SHP77 treated with DMSO at 0.1 percent for 48 hours (cell line): Measurements from ENCODE around the gene TMEM221.

Experiments
- DNase-seq: peaks from one replicate; lab custom pipeline; 2025; lab: John Stamatoyannopoulos, UW

Gene TMEM221

DNA sequence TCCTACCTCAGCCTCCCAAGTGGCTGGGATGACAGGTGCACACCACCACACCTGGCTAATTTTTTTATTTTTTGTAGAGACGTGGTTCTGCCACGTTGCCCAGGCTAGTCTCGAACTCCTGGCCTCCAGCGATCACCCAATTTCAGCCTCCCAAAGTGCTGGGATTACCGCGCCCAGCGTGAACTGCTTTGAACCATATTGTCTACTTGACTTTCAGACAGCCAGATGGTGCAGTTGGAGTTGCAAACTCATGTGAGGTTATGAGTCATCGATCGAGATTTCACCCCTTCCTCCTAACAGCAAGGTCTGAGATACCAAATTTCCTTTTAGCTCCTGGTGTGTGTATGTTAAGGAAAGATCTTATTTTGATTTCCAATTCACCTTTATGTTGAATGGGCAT lies 24.6 kb upstream of the TMEM221 start:
- no peak for DNase-seq

DNA sequence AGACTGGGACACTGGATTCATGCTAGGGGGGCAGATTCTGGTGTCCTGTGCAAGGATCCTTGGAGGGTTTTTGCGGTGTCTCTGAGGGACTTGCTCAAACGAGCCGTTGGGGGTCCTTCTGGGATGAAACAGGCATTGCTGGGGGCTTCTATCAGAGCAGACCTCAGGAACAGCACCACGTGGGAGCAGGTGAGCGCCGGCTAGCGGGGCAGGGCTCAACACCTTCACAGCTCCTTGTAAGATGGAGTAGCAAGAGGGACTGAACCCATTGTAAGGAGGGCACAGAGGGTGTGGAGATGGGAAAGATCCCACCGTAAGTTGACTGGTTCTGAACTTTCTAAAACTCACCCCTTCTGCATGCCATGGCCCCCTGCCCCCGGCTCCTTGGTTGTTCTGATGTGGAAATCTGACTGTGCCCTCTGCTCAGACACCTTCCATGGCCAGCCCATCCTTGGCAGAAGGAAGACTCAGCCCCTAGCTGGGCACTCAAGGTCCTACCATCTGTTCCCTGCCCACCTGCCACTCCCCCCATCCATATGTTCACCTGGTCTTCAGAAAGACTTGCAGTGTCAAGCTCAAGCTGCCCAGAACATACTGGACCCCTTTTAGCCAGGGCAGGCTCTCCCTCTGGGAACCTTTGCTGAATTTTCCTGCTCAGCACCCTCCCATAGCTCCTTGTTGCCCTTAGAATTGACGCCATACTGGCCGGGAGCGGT lies 23.1 kb upstream of the TMEM221 start:
- no peak for DNase-seq

DNA sequence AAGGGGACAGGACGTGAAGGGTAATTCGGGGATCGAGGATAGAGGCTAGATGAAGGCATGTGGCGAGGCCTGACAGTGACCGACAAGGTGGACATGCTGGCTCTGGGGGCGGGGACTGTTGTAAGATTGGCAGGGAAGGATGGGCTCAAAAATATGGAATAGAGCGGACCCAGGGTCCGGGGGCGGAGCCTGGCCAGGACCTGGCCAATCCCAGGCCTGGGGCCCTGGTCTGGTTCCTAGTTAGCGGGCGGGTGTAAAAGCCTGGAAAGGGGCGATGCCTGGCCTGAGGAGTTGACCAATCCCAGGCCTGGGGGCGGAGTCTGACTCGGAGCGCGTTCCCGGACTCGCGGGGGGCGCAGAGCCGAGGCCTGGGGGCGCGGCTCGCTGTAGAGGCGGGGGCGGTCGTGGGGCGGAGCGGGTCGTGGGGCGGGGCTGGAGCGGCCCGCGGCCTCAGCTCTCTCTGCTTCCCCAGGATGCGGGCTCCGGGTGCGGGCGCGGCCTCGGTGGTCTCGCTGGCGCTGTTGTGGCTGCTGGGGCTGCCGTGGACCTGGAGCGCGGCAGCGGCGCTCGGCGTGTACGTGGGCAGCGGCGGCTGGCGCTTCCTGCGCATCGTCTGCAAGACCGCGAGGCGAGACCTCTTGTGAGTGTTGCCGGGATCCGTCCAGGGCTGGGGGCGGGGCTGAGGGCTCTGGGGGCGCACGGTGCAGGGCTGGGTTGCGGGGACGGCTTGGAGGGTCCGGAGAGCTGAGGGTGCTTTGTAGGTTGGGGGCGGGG lies 21.8 kb upstream of the TMEM221 start, which contains the start of gene SLC27A1:
SLC27A1 (plus strand) TSS at position 457 of the 774 bp plus-strand sequence; CDS start at position 474, 17 bp downstream.
- DNase-seq: peak; percentile 93

DNA sequence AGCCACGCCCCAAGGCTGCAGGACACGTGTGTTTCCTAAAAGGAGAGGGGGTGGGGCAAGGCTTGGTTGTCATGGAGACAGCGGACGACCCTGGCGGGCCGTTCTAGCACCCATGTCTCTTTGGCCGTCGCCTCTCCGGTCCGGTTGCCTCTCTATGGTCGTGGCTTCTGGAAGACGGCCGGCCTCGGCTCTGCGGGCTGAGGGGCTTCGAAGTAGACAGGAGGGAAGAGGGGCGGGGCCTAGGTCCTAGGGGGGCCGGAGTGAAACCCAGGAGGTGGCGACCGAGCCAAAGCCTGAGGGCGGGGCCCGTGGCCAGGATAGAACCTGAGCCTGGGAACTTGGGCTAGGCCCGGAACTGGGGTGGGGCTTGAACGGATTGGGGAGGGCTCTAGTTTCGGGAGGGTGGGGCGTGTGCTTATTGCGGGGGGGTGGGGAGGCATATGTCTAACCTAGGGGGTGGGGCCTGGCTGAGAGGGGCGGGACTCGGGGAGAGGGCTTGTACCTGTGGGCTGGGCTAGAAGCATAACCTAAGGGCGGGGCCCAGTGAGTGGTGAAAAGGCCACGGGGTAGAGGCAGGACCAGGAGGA lies 21.1 kb upstream of the TMEM221 start:
- peak; percentile 84 for DNase-seq

DNA sequence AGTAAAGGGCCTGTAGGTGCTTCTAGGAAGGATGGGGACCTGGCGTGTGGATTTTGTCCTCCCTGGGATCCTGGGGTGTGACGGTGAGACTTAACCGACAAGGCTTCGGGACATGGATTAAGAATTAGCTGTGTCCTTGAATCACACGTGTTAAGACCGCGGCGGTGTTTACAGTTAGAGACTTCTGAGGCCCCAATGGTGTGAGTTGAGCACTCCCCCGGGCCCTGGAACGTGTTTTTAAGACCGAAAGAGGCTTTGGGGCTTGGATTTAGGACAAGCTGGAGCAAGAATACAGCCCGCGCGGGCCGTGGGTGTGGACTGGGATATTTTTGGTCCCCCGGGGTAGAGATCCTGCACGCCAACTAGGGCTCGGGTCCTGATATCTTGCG lies 20.6 kb upstream of the TMEM221 start:
- no peak for DNase-seq

DNA sequence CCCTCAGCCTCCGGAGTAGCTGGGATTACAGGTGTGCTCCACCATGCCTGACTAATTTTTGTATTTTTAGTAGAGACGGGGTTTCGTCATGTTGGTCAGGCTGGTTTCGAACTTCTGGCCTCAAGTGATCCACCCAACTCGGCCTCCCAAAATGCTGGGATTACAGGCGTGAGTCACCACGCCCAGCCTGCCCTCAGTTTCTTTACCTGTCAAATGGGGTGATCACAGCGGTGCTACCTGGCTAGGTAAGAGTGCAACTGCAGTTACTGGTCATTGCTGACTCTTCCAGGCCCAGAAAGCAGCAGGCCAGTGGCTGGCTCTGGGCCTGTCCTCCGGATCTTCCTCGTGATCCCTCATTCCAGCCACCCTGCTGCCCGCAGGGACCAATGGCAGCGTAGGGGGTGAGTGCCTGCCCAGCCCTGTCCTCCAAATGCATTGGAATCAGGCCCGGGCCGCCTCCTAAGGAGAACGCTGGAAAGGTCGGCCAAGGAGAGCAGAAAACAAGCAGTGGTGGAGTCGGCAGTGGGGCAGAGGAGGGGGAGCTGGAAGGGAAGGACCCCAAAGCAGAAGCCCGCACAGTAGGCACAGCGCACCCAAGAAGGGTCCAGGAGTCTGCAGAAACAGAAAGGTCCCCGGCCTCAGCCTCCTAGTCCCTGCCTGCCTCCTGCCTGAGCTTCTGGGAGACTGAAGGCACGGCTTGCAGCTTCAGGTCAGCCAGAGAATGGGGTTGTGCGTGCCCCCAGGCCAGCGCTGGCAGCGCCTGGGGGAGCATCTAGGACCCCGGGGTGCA lies 20.0 kb upstream of the TMEM221 start:
- no peak for DNase-seq

DNA sequence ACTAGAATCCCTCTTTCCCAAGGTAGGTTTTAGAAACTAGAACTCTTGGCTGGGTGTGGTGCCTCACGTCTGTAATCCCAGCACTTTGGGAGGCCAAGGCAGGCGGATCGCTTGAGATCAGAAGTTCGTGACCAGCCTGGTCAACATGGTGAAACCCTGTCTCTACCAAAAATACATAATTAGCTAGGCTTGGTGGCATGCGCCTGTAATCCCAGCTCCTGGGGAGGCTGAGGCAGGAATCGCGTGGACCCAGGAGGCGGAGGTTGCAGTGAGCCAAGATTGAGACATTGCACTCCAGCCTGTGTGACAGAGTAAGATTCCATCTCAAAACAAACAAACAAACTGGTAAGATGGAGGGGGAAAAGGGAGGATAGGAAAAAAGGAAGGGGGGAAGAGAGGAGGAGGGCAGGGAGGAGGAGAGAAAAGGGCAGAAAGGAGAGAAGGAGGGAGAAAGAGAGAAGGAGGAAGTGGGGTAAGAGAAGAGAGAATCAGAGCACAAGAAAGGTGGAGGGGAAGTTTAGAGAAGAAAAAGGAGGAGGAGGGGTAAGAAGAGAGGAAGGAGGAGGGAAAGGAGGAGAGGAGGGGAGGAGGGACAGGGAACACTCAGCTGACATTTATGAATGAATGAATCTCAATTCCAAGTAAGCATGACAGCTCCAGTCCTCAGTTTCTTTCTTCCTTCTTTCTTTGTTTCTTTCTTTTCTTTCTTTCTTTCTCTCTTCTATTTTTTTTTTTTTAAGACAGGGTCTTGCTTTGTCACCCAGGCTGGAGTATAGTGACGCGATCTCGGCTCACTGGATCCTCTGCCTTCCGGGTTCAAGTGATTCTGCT lies 19.2 kb upstream of the TMEM221 start:
- no peak for DNase-seq

DNA sequence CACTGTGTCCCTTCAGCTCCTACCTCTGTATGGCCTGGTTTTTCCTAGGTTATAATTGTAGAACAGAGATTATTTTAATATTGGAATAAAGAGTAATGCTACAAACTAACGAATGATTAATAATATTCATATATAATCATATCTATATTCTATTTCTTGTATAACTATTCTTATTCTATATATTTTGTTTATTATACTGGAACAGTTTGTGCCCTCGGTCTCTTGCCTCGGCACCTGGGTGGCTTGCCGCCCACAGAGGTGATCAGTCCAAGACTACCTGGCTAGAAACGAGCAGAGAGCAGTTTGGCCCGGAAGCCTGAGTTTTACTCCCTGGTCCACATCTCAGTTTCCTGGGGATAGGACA lies 18.0 kb upstream of the TMEM221 start:
- no peak for DNase-seq

DNA sequence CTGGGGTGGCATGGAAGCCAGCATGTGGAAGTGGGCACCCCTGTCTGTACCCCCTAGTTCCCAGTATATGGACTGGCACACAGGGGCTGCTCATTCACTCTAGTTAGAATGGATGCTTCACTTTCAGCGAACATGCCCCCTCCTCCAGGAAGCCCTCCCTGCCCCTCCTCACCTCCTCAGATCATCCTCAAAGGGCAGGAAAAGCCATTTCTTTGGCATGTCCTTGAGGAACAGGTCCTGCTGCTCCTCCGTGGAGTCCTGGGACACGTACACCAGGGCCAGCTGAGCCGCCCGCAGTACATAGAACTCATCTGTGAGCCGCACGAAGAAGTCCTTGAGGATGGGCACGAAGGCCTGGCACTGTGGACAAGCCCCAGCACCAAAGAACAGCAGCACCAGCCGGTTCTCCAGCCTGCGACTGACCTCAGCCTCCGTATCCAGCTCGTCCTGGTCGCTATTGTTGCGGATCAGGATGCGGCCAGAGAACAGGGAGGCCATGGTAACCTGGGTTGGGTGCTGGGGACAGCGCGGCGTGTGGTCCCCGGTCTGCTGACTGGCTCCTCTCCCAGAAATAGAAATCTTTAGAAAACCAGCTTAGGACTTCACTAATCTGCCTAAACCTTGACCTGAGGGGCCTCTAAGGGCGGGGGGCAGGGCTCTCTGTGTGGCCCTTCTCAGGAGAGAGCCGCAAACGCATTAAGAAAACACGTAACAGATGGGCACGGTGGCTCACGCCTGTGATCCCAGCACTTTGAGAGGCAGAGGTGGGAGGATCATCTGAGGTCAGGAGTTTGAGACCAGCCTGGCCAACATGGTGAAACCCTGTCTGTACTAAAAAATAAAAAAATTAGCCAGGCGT lies 12.1 kb upstream of the TMEM221 start, which contains the start of gene NXNL1:
NXNL1 (minus strand) TSS at position 555 of the 859 bp plus-strand sequence; CDS start at position 498, 57 bp downstream.
- no peak for DNase-seq

DNA sequence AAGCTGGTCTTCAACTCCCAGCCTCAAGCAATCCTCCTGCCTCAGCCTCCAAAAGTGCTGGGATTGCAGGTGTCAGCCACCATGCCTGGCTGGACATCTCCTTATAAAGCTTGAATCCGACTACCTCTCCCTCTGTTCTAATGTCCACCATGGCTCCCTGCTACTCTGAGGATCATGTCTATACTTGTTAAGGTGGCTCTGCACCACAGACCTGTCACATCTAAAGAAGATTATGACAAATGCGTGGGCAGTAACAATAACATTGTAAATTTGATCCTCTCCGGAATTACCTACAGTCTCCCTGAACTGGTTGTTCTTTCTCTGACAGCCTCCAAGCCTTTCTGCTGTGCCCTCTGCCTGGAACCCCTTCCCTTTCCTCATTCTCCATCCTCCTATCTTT lies 10.5 kb upstream of the TMEM221 start:
- DNase-seq: no peak

DNA sequence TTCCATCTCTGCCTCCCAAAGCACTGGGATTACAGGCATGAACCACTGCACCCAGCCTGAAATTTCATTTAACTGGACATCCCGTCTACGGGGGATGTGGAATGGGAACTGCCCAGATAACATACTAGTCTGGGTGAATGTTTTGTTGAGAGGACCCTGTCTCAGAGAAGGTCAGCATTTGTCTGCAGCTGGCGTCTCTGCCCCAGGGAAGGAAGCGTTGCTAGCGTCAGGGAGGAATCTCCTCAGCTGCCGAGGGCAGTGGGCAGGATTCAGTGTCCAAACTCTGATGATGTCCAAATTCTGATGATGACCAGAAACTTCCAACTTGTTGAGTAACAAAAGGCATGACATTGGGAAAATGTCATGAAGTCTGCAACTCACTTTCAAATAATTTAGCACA lies 9.1 kb upstream of the TMEM221 start:
- no peak for DNase-seq

DNA sequence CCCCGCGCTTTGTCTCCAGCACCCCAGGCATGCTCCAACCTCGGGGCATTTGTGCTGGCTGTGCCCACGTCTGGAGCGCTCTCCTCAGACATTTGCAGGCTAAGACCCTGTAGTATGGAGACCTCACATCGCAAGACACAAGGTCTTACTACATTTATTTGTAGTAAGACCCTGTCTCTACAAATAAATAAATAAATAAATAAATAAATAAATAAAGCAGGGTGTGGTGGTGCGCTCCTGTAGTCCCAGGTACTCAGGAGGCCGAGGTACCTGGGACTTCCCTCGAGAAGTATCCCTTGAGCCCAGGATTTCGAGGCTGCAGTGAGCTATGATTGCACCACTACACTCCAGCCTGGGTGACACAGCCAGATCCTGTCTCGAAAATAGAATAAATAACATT lies 7.7 kb upstream of the TMEM221 start:
- no peak for DNase-seq

DNA sequence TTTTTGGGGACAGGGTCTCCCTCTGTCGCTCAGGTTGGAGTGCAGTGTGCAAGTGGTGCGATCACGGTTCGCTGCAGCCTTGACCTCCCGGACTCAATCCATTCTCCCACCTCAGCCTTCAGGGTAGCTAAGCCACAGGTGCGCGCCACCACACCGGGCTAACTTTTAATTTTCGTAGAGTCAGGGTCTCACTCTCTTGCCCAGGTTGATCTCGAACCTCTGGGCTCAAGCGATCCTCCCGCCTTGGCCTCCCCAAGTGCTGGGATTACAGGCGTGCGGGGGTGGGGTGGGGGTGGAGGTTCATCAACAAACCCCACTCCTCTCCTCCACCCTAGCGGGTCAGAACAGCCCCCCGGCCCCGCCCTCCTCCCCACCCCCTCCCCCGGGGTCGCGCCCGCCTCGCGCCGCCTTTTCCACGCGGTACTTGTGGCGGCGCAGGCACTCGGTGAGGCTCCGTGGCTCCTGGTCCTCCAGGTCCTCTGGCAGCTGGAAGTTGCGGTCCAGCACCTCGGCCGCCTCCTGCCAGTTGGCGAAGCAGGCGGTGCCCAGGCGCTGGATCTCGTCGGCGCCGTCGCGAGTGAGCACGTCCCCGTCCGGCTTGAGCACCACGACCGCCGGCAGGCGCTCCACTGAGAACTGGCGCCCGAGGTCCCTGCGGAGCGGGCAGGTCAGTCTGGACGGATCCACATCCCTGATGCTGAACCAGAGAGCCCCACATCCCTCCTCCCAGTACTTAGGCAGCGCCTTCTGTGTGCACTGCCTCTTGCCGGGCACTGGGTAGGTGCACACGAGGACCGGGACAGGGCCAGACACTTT lies 7.0 kb upstream of the TMEM221 start:
- no peak for DNase-seq

DNA sequence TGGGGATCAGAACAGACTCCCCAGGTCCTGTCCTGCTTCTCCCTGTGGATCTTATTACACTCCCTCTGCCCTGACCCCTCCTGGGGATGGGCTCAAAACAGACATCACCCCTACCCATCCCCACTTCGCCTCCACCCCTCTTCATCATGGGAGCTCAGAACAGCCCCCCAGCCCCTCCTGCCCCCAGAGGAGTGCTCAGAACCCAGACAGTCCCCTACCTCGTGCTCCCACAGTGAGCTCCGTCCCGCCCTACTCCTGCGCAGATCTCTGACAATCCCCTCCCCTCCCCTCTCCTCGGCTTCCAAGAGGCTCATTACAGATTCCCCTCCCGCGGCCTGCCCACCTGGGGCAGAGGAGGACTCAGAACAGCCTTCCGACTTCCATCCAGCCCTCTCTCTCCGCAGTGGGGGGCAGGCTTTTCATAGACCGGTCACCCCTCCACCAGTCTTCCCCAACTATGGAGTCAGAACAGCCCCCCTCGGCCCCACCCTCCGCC lies 6.2 kb upstream of the TMEM221 start:
- DNase-seq: no peak

DNA sequence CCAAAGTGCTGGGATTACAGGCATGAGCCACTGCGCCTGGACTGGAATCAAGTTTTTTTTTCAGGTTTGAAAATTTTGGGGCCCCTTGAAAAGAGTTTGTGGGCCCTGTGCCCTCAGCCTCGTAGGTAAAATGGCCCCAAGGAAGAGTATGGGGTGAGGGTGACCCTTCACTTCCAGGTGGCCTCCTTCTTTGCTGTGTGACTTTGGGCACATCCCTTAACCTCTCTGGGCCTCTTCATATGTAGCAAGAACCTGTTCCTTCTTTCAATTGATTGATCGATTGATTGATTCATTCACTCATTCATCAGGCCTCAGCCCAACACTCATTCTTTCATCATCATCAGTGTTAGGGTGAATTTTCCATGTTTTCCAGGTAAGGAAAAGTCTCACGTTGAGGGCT lies 3.4 kb upstream of the TMEM221 start:
- DNase-seq: no peak

DNA sequence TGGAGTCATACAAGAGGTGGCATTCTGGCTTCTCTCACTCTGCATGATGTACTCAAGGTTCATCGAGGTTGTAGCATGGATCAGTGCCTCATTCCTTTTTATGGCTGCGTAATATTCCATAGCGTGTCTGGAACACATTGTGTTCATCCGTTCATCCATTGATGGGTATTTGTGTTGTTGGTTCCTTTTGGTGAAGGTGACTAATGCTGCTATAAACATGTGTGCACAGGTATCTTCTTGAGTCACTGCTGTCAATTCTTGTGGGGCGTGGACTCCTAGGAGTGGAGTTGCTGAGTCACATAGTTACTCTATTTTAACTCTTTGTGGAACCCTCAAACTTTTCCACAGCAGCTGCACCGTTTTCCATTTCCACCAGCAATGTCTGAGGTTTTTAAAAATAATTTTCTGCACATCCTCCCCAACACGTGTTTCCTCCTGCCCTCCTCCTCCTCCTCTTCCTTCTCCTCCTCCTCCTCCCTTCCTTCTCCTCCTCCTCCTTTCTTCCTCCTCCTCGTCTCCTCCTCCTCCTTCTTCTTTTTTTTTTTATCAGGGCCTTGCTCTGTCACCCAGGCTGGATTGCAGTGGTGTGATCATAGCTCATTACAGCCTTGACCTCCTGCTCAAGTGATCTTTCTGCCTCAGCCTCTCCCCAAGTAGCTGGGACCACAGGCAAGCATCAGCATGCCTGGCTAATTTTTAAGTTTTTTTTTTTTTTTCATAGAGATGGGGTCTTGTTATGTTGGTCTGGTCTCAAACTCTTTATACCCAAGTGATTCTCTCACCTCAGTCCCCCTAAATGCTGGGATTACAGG lies 2.0 kb upstream of the TMEM221 start:
- DNase-seq: no peak

DNA sequence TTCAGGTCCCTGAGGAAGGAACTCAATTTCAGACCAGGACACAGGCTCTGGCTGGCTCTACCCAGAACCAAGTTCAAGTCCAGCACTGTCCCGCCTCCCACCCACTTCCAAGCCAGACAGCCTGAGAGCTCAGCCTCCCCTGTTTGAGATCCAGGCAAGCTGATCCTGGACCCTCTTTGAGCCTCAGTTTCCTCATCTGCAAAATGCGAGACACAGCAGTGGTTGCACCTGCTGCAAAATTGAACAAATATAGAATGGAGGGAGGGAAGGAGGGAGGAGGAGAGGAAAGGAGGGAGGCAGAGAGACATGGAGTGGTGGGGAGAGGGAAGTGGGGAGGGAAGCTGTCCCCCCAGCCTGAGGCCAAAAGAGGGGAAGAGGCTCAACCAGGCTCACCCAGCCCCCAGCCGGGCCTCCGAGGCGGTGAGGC lies 751 bp downstream of the TMEM221 start:
- no peak for DNase-seq

DNA sequence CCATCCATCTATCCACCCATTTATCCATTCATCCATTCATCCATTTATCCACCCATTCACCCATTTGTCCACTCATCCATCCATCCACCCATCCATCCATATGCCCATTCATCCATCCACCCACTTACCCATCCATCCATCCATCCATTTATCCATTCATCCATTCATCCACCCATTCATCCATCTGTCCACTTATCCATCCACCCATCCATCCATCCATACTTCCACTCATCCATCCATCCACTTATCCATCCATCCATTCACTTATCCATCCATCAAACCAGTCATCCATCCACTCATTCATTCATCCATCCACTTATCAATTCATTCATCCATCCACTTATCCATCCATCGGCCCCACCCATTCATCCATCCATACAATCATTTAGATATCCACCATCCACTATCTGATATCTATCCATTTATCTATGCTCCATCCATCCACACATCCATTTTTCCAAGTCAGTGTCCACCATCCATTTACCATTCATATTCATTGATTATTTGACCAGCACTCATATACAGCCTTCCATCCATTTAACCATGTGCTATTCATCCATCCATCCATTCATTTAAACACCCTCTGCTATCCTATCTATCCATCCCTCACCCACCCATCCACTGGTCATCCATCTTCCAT lies 2.8 kb downstream of the TMEM221 start:
- DNase-seq: no peak
